Measurements from ENCODE around the gene GRM7.

The GRM7 gene

DNA sequence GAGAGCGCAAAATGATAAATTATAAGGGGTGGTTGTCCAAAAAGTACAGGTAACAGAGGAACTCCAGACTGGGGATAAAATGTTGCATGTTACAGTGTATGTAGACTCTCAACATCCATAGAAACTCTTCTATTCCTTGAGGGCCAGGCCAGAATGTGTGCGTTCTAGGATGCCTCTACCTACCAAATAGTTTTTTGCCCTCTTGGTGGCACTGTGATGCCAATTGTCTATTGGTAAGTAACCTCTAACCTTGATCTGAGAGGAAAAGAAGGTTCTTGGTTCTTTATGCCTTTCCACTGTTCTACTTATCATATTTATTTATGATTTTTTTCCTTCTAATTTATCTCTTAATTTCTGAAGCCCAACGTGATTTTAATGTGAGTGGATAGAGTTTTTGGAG lies 424.6 kb downstream of the GRM7 start (continued):
- TF ChIP-seq, protein P1, sequence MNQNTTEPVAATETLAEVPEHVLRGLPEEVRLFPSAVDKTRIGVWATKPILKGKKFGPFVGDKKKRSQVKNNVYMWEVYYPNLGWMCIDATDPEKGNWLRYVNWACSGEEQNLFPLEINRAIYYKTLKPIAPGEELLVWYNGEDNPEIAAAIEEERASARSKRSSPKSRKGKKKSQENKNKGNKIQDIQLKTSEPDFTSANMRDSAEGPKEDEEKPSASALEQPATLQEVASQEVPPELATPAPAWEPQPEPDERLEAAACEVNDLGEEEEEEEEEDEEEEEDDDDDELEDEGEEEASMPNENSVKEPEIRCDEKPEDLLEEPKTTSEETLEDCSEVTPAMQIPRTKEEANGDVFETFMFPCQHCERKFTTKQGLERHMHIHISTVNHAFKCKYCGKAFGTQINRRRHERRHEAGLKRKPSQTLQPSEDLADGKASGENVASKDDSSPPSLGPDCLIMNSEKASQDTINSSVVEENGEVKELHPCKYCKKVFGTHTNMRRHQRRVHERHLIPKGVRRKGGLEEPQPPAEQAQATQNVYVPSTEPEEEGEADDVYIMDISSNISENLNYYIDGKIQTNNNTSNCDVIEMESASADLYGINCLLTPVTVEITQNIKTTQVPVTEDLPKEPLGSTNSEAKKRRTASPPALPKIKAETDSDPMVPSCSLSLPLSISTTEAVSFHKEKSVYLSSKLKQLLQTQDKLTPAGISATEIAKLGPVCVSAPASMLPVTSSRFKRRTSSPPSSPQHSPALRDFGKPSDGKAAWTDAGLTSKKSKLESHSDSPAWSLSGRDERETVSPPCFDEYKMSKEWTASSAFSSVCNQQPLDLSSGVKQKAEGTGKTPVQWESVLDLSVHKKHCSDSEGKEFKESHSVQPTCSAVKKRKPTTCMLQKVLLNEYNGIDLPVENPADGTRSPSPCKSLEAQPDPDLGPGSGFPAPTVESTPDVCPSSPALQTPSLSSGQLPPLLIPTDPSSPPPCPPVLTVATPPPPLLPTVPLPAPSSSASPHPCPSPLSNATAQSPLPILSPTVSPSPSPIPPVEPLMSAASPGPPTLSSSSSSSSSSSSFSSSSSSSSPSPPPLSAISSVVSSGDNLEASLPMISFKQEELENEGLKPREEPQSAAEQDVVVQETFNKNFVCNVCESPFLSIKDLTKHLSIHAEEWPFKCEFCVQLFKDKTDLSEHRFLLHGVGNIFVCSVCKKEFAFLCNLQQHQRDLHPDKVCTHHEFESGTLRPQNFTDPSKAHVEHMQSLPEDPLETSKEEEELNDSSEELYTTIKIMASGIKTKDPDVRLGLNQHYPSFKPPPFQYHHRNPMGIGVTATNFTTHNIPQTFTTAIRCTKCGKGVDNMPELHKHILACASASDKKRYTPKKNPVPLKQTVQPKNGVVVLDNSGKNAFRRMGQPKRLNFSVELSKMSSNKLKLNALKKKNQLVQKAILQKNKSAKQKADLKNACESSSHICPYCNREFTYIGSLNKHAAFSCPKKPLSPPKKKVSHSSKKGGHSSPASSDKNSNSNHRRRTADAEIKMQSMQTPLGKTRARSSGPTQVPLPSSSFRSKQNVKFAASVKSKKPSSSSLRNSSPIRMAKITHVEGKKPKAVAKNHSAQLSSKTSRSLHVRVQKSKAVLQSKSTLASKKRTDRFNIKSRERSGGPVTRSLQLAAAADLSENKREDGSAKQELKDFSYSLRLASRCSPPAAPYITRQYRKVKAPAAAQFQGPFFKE (tag by site-specific recombination; IDR thresholded peaks at IDR 0.05; ENCODE audit: borderline replicate concordance) = no peak
- TF ChIP-seq ZNF629 (tag by site-specific recombination; IDR thresholded peaks at IDR 0.05) = no peak
- no peak for TF ChIP-seq ZNF146 (tag by site-specific recombination; IDR thresholded peaks at IDR 0.05)
- TF ChIP-seq, protein P2, sequence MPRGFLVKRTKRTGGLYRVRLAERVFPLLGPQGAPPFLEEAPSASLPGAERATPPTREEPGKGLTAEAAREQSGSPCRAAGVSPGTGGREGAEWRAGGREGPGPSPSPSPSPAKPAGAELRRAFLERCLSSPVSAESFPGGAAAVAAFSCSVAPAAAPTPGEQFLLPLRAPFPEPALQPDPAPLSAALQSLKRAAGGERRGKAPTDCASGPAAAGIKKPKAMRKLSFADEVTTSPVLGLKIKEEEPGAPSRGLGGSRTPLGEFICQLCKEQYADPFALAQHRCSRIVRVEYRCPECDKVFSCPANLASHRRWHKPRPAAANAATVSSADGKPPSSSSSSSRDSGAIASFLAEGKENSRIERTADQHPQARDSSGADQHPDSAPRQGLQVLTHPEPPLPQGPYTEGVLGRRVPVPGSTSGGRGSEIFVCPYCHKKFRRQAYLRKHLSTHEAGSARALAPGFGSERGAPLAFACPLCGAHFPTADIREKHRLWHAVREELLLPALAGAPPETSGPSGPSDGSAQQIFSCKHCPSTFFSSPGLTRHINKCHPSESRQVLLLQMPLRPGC (tag by site-specific recombination; IDR thresholded peaks at IDR 0.05) = no peak
- no peak for TF ChIP-seq ZNF423 (tag by site-specific recombination; IDR thresholded peaks at IDR 0.05)
- no peak for TF ChIP-seq ZBTB8A (tag by site-specific recombination; IDR thresholded peaks at IDR 0.05)
- no peak for TF ChIP-seq ZXDB (tag by site-specific recombination; IDR thresholded peaks at IDR 0.05)
- no peak for TF ChIP-seq ZNF707 (tag by site-specific recombination; IDR thresholded peaks at IDR 0.05)
- TF ChIP-seq ZNF48 (tag by site-specific recombination; IDR thresholded peaks at IDR 0.05) = no peak
- TF ChIP-seq, protein P3, sequence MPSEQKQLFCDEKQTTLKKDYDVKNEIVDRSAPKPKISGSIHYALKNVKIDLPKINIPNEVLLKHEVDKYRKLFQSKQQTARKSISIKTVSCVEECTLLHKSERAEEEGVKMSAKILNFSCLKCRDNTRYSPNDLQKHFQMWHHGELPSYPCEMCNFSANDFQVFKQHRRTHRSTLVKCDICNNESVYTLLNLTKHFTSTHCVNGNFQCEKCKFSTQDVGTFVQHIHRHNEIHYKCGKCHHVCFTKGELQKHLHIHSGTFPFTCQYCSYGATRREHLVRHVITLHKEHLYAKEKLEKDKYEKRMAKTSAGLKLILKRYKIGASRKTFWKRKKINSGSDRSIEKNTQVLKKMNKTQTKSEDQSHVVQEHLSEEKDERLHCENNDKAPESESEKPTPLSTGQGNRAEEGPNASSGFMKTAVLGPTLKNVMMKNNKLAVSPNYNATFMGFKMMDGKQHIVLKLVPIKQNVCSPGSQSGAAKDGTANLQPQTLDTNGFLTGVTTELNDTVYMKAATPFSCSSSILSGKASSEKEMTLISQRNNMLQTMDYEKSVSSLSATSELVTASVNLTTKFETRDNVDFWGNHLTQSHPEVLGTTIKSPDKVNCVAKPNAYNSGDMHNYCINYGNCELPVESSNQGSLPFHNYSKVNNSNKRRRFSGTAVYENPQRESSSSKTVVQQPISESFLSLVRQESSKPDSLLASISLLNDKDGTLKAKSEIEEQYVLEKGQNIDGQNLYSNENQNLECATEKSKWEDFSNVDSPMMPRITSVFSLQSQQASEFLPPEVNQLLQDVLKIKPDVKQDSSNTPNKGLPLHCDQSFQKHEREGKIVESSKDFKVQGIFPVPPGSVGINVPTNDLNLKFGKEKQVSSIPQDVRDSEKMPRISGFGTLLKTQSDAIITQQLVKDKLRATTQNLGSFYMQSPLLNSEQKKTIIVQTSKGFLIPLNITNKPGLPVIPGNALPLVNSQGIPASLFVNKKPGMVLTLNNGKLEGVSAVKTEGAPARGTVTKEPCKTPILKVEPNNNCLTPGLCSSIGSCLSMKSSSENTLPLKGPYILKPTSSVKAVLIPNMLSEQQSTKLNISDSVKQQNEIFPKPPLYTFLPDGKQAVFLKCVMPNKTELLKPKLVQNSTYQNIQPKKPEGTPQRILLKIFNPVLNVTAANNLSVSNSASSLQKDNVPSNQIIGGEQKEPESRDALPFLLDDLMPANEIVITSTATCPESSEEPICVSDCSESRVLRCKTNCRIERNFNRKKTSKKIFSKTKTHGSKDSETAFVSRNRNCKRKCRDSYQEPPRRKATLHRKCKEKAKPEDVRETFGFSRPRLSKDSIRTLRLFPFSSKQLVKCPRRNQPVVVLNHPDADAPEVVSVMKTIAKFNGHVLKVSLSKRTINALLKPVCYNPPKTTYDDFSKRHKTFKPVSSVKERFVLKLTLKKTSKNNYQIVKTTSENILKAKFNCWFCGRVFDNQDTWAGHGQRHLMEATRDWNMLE (tag by site-specific recombination; conservative IDR thresholded peaks at IDR 0.05; ENCODE audit: low read depth) = no peak
- TF ChIP-seq OVOL3 (tag by site-specific recombination; IDR thresholded peaks at IDR 0.05) = no peak

DNA sequence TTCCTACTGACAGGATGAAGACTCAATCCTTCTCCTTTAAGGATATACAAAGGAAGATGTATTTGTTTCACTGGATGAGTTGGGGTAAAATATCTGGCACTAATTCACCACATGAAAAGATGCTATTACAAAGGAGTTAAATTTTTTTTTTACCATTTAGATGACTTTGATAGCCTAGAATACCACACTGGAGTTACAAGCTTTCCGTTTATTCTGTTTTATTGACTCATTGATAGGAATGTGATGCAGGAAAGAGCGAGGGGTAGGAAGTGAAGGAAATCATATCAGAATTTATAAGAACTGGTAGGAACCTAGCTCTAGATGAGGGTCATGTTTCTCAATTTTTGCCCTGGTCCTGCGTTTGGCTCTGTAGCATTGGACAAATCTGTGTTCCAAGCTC lies 427.2 kb downstream of the GRM7 start:
- CTCF ChIA-PET = interaction anchor here (0.6 kb wide), 1 partner anchor 8 kb away, joined by 4 read pairs; no protein-coding TSS in a partner anchor
- no peaks in the 10 kb centered on the region for H3K9me3 ChIP-seq (ENCODE audit: control insufficient read depth, insufficient read depth, low read depth, low read length)
- no peaks in the 10 kb centered on the region for H3K36me3 ChIP-seq (ENCODE audit: control insufficient read depth in 2 of 2, insufficient read depth in 1 of 2, low read length in 2 of 2)
- H3K4me1 ChIP-seq (ENCODE audit: control insufficient read depth, insufficient read depth, low read length) = no peaks in the 10 kb centered on the region
- POLR2A ChIA-PET = no interaction called here
- no peak overlapping the region for H3K27ac ChIP-seq (ENCODE audit: extremely low read depth, low read depth, low read length)
- no peak overlapping the region for H3K4me3 ChIP-seq (ENCODE audit: low read depth, low read length)
- TF ChIP-seq HOXA7 (CRISPR knock-in tag; IDR thresholded peaks at IDR 0.05; ENCODE audit: borderline replicate concordance) = no peak
- TF ChIP-seq YY2 (tag by site-specific recombination; IDR thresholded peaks at IDR 0.05) = no peak
- TF ChIP-seq KLF1 (tag by site-specific recombination; IDR thresholded peaks at IDR 0.05) = no peak
- no peak for TF ChIP-seq ZNF544 (tag by site-specific recombination; IDR thresholded peaks at IDR 0.05)
- TF ChIP-seq, protein P4, sequence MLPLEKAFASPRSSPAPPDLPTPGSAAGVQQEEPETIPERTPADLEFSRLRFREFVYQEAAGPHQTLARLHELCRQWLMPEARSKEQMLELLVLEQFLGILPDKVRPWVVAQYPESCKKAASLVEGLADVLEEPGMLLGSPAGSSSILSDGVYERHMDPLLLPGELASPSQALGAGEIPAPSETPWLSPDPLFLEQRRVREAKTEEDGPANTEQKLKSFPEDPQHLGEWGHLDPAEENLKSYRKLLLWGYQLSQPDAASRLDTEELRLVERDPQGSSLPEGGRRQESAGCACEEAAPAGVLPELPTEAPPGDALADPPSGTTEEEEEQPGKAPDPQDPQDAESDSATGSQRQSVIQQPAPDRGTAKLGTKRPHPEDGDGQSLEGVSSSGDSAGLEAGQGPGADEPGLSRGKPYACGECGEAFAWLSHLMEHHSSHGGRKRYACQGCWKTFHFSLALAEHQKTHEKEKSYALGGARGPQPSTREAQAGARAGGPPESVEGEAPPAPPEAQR (tag by site-specific recombination; IDR thresholded peaks at IDR 0.05) = no peak
- no peak for TF ChIP-seq ZNF16 (tag by site-specific recombination; IDR thresholded peaks at IDR 0.05; ENCODE audit: low read depth)
- no peak for TF ChIP-seq KLF7 (tag by site-specific recombination; IDR thresholded peaks at IDR 0.05; ENCODE audit: borderline replicate concordance)
- no peak for TF ChIP-seq ZNF335 (tag by site-specific recombination; conservative IDR thresholded peaks at IDR 0.05)
- TF ChIP-seq RBAK (tag by site-specific recombination; IDR thresholded peaks at IDR 0.05) = no peak
- TF ChIP-seq, protein P5, sequence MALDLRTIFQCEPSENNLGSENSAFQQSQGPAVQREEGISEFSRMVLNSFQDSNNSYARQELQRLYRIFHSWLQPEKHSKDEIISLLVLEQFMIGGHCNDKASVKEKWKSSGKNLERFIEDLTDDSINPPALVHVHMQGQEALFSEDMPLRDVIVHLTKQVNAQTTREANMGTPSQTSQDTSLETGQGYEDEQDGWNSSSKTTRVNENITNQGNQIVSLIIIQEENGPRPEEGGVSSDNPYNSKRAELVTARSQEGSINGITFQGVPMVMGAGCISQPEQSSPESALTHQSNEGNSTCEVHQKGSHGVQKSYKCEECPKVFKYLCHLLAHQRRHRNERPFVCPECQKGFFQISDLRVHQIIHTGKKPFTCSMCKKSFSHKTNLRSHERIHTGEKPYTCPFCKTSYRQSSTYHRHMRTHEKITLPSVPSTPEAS (tag by site-specific recombination; IDR thresholded peaks at IDR 0.05) = no peak
- no peak for TF ChIP-seq ZNF184 (tag by site-specific recombination; IDR thresholded peaks at IDR 0.05)
